Mammary epithelial cell (primary cell): ENCODE measurements around the gene RPUSD2.

Experiments used
- CTCF ChIP-seq, 2 donors: IDR thresholded peaks in 1 of 2; conservative IDR thresholded peaks in 1 of 2; 2 replicates each; pipeline ENCODE4 v1.5.1; 2011 to 2012; ENCODE audit warnings: inconsistent platforms in 2 of 2, low read length in 2 of 2, mild to moderate bottlenecking in 2 of 2, control low read depth in 1 of 2, low read depth in 1 of 2; ENCODE audit not compliant: insufficient read depth in 1 of 2; ENCODE audit errors: extremely low read depth in 1 of 2
- EZH2 ChIP-seq: IDR thresholded peaks from 2 replicates; pipeline ENCODE4 v1.6.1; 2012; ENCODE audit warnings: low read length, inconsistent platforms, borderline replicate concordance

DNA sequence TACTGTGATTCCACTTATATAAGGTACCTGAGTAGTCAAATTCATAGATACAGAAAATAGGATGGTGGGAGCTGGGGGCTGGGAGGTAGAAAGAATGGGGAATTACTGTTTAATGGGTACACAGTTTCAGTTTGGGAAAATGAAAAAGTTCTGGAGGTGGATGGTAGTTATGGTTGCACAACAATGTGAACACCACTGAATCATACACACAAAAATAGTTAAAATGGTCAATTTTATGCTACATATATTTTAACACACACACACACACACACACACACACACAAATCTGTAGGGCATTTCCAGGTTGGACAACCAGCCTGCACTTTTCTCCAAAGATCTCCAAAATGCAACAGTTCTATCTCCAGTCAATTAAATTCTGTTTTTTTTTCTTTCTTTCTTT, 5.7 kb upstream of the RPUSD2 start:
- no peak for TF ChIP-seq CTCF (conservative IDR thresholded peaks at IDR 0.05 in 1 of 2, IDR thresholded peaks at IDR 0.05 in 1 of 2; ENCODE audit: extremely low read depth in 1 of 2, insufficient read depth in 1 of 2, low read depth in 1 of 2, low read length in 2 of 2)
- TF ChIP-seq EZH2: no peak
